Measurements from ENCODE around the gene LLGL1.
A peak's percentile ranks its signal among the peaks of the same experiment; 100 is the strongest.

LLGL1 gene

GRCh38 chr17:18225121-18225641 lies at the start of gene LLGL1:
LLGL1 (plus strand) TSS chr17:18225635; CDS start chr17:18225683, 48 bp downstream.
- DNase-seq: peak; percentile 51 to 76

DNA sequence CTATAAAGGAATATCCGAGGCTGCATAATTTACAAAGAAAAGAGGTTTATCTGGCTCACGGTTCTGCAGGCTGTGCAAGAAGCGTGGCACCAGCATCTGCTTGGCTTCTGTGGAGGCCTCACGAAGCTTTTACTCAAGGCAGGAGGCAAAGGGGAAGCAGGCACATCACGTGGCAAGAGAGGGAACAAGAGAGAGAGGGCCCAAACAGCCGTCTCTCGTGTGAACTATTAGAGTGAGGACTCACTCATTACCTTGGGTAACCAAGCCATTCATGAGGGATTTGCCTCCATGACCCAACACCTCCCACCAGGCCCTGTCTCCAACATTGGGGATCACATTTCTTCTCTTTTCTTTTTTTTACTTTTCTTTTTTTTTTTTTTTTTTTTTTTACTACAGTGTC lies 49.3 kb upstream of the LLGL1 start:
- DNase-seq: no peak

DNA sequence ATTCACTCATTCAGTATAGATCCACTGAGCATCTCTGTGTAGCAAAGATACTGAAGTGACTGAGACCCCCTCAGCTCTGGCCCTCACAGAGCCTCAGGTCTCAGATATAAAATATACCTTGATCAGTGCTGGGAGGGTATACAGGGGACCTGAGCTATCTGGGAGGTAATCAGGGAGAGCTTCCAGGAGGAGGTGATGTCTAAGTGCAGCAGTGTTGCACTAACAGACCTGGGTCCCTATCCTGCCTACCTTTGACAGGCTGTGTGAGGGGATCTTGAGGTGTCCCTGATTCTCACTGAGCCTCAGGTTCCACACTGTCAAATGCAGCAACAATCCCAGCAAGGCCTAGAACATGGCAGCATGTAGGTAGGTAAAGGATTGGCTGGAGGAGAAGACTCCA lies 48.3 kb upstream of the LLGL1 start:
- DNase-seq: no peak

DNA sequence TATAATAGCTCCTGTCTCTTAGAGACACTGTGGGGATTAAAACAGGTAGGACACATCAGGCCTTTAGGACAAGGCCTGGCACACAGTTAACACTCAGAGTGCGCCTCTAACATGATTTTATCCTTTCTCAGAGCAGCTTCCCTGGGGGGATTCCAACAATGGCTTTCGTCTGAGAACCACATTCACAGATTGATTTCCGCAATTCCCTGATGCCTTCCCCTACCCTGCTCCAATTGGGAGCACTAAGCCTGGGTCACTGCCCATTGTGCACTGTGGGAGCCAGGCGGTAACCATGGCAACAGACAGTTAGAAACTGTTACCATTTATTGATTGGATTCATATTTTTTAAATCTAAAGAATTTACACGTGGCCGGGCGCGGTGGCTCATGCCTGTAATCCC lies 47.7 kb upstream of the LLGL1 start:
- no peak for DNase-seq

DNA sequence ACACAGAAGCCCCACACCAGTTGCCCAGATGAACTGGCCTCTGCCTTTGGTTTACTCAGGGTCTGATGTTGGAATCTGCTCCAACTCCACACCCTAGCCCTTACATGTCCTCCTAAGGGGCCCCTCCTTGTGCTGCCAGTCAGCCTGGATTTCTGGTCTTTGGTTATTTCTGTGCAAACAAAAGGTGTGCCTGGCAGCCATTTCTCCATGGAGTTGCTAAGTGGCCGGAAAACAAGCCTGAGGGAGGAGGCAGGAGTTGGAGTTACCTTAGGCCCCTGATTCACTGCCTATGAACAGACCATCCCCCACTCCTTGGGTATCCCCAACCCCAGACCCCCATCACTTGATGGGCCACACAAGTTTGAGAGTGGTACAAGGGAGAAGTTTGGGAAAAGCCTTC lies 46.2 kb upstream of the LLGL1 start:
- no peak for DNase-seq

- no peak for DNase-seq
Measured at GRCh38 chr17:18179804-18180203, 45.6 kb upstream of the LLGL1 start.

DNA sequence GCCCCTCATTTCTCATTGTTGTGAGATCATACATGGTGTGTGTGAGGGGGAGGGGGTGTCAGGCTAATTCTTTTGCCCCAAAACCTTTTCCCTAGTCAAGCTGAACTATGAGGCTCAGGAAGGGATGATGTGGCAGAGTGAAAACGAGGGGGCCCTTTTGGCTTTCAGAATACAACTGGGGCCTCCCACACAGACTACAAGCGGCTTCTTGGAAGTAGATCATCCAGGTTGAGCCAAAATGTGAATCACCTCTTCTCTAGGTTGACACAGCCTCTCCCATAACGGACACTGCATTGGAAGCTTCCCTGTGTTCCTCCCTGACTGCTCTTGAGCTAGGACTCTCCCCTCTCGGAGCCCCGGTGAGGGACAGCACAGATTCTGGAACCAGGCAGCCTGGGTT lies 44.1 kb upstream of the LLGL1 start:
- no peak for DNase-seq

DNA sequence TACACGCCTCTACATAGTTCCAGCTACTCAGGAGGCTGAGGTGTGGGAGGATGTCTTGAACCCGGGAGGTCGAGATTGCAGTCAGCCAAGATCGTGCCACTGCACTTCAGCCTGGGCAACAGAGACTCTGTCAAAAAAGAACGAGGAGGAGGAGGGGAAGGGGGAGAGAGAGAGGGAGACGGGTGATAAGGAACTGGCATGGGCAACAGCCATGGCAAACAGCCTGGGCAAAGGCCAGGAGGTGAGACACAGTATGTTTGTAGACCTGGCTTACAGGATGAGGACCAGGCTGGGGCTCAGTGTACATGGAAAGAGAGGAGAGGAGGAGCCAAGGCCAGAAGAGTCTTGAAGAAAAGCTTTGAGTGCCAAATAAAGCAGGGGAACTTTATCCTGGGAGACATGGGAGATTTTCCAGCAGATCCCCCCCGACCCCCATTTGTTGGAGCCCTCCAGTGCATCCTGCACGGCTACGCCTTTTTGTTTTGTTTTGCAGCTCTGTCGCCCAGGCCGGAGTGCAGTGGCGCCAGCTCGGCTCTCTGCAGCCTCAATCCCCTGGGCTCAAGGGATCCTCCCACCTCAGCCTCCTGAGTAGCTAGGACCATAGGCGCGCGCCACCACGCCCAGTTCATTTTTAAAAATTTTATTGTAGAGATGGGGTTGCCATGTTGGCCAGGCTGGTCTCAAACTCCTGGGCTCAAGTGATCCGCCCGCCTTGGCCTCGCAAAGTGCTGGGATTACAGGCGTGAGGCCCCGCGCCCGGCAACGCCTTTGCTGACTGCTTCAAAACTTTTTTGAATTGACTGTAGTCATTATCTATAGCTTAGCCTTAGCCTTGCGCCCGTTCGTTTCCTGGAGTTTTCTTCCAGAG lies 43.1 kb upstream of the LLGL1 start:
- DNase-seq: no peak

- DNase-seq: no peak
Measured at GRCh38 chr17:18182978-18183333, 42.5 kb upstream of the LLGL1 start.

- DNase-seq: peak; percentile 94 to 98
Measured at GRCh38 chr17:18183334-18184142, 41.9 kb upstream of the LLGL1 start, which contains the start of gene ALKBH5. ALKBH5 (plus strand) TSS chr17:18183828; CDS start chr17:18184244, 416 bp downstream.

DNA sequence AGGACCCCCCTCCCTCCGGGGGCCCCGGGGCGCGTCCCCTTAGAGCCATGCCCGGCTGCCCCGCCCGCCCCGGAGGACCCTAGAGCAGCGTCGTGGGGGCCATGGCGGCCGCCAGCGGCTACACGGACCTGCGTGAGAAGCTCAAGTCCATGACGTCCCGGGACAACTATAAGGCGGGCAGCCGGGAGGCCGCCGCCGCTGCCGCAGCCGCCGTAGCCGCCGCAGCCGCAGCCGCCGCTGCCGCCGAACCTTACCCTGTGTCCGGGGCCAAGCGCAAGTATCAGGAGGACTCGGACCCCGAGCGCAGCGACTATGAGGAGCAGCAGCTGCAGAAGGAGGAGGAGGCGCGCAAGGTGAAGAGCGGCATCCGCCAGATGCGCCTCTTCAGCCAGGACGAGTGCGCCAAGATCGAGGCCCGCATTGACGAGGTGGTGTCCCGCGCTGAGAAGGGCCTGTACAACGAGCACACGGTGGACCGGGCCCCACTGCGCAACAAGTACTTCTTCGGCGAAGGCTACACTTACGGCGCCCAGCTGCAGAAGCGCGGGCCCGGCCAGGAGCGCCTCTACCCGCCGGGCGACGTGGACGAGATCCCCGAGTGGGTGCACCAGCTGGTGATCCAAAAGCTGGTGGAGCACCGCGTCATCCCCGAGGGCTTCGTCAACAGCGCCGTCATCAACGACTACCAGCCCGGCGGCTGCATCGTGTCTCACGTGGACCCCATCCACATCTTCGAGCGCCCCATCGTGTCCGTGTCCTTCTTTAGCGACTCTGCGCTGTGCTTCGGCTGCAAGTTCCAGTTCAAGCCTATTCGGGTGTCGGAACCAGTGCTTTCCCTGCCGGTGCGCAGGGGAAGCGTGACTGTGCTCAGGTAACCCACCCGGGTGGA lies 41.0 kb upstream of the LLGL1 start:
- no peak for DNase-seq

GRCh38 chr17:18185391-18185790 lies 40.0 kb upstream of the LLGL1 start:
- no peak for DNase-seq

DNA sequence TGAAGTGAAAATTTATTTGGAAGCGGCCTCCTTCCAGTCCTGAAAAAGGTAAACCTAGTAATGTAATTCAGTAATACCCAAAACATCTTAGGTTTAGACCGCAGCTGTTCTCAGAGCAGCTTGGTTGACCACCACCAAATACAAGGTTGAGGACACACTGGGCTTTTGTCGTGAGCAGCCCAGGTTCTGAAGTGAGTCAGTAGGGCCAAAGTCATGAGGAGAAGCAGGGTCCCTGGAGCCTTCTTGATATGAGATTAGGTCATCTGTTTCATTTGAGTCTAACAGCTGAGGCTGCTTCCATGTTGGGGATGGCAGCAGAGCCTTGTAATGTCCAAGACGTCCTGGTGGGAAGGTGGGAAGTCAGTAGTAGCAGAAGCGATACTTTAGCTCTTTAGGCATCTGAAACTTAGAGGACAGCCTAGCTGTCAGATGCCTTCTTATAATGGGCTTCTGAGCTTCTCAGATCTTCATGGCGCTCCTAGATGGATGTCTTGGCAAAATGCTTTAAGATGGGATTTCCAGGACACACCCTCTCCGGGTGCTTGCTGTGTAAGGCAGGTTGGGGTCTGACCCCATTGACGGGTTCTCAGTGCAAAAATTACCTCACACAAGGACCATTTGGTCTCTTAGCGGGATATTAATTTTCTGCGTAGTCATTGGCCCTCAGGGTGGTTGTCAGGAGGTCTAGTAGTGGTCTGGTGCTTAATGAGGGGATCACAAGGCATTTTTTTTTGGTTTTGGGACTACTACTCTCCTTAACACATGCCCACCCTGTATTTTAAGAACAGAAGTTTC lies 39.4 kb upstream of the LLGL1 start:
- DNase-seq: no peak

GRCh38 chr17:18186627-18186982 lies 38.8 kb upstream of the LLGL1 start:
- no peak for DNase-seq

DNA sequence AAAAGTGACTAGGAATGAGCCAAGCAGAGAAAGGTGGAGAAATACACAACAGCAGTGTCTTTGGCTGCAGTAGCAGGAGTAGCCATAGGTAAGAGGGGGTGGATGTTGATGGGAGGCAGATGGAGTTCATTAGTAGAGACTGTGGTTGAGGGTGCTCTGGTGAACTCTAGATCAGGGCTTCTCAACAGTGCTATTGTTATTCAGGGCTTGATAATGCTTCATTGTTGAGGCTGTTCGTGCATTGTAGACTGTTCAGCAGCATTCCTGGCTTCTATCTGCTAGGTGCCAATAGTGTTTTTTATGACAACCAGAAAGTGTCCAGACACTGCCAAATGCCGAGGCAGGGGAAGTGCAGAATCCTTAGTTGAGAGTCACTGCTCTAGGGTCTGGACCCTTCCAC lies 38.2 kb upstream of the LLGL1 start:
- no peak for DNase-seq

DNA sequence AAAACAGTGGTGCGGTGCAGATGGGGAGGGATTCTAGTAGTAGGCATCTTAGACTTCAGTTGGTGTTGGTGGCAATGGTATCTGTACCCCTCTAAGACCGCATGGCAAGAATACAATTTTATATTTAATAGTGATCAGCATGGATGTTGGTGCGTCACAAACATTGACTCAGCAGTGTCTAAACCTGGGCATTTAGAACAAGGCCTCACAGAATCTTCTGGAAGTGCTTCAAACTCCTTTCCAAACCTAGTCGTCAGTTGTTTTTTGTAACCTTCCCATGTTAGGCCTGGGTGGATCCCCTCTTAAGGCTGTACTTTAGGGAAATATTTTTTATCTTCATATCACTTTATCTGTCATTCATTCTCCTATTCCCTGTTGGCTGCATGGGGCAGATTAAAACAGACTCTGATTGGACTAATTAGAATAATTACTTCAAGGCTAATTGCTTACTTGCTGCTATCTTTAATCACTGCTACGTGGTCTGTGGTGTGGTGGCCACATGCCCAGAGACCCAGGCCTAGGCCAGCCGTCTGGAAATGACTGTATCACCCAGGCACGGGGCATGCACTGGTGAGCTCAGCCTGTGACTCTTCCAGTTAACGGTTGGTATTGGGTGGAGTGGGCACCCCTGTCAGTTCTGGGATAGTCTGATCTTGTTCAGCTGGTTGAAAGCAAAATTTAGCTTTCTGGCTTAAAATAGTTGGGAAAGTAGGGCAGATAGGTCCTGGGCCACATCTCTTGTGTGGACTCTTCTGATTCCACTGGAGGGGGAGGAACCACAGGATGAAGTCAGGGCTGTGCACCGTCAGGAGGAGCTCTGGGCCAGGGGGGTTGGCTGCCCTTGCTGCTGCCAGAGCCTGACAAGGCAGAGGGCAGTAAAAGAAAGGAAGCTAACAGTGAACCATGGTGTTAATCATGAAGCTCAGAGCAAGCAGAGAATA lies 37.3 kb upstream of the LLGL1 start:
- no peak for DNase-seq

- DNase-seq: no peak
Measured at GRCh38 chr17:18190628-18191235, 34.7 kb upstream of the LLGL1 start.

DNA sequence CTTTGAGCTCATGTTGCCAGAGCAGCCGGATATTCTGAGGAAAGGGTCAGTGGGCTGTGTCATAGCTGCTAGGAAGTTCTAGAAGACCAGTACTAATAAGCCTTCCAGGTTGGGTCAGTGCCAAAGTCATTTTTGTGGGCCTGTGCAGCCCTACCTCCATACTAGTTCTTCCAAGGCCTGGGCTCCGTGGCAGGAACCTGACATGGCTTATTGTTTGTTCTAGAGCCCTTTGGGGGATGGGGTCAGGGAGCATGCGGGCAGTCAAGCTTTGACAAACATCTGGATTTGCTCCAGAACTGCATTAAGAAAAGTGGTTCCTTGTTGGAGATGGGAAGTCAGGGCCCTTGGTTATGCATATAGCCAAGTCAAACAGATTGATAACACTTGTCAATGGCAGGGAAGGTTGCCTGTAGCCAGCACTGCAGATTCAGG lies 34.2 kb upstream of the LLGL1 start:
- DNase-seq: no peak

- DNase-seq: no peak
Measured at GRCh38 chr17:18191967-18192366, 33.5 kb upstream of the LLGL1 start.

- DNase-seq: no peak
Measured at GRCh38 chr17:18194394-18194793, 31.0 kb upstream of the LLGL1 start.

Data from cerebellar nuclear complex (tissue), 1 donor.